B cell (primary cell): ENCODE data around the gene FBLN2. TPM values are rescaled to one million over a fixed set of nuclear protein-coding genes. Genes with fewer than 3 reads are reported as not detected.

ENCODE experiments used
- ATAC-seq: fragments of 200-7000 bp; cut with Tn5 transposase; one replicate; pipeline ENCODE4 v1.10.0; 2021; ENCODE audit warnings: low read depth, mild to moderate bottlenecking, moderate number of reproducible peaks, moderate library complexity
- CTCF ChIA-PET: fragments of 350-600 bp; sonication (Branson Sonifier 250); formaldehyde crosslinking; loops from one replicate; lab custom pipeline; 2021; ENCODE audit warnings: antibody characterized with exemption, inconsistent platforms; lab: Charles Lee
- POLR2A ChIA-PET: fragments of 350-600 bp; sonication (Branson Sonifier 250); formaldehyde crosslinking; loops from one replicate; lab custom pipeline; 2021; ENCODE audit warnings: antibody characterized with exemption; lab: Charles Lee
- DNase-seq: peaks from one replicate; pipeline ENCODE4 v3.0.0; 2013
- H2AFZ ChIP-seq: 2 replicates; pipeline ENCODE4 v1.6.1; 2012; ENCODE audit warnings: mild to moderate bottlenecking, low read depth, low read length; ENCODE audit not compliant: insufficient read depth, poor library complexity, severe bottlenecking
- H3K27ac ChIP-seq, 2 donors: 1 replicate in 1 of 2; 2 replicates in 1 of 2; pipeline ENCODE4 v1.5.1; 2012 to 2013; ENCODE audit warnings: low read length in 2 of 2, mild to moderate bottlenecking in 2 of 2, moderate library complexity in 1 of 2
- H3K27me3 ChIP-seq, 4 experiments: fragments of 200-600 bp in 1 of 4; sonication (generic) in 1 of 4; replicated peaks in 1 of 4; 1 replicate in 2 of 4; 2 replicates in 2 of 4; pipeline versions ENCODE4 v1.6.1 to v1.7.0; 2013 to 2016; ENCODE audit warnings: low read length in 3 of 4, mild to moderate bottlenecking in 2 of 4, mixed read lengths in 1 of 4, moderate library complexity in 1 of 4; ENCODE audit not compliant: insufficient read depth in 4 of 4, control insufficient read depth in 3 of 4; ENCODE audit errors: control extremely low read depth in 1 of 4
- H3K36me3 ChIP-seq, 2 experiments: replicated peaks in 1 of 2; 1 replicate in 1 of 2; 2 replicates in 1 of 2; pipeline versions ENCODE4 v1.6.1 to v1.7.1; 2013; ENCODE audit warnings: low read length in 1 of 2; ENCODE audit not compliant: insufficient read depth in 2 of 2, control insufficient read depth in 1 of 2; ENCODE audit errors: control extremely low read depth in 1 of 2, extremely low read depth in 1 of 2
- H3K4me1 ChIP-seq, 2 donors: fragments of 200-600 bp in 1 of 2; sonication (generic) in 1 of 2; 1 replicate in 1 of 2; 2 replicates in 1 of 2; pipeline versions ENCODE4 v1.5.1 to v1.6.1; 2013 to 2017; ENCODE audit warnings: low read length in 2 of 2; ENCODE audit not compliant: control insufficient read depth in 2 of 2, insufficient read depth in 2 of 2
- H3K4me2 ChIP-seq: replicated peaks from 2 replicates; pipeline ENCODE3; 2012; ENCODE audit warnings: mild to moderate bottlenecking, low read depth, low read length; ENCODE audit not compliant: poor library complexity, severe bottlenecking
- H3K4me3 ChIP-seq, 5 experiments: fragments of 200-600 bp in 1 of 5; sonication (generic) in 1 of 5; 1 replicate in 3 of 5; 2 replicates in 2 of 5; pipeline versions ENCODE4 v1.5.1 to v1.7.0; 2011 to 2016; ENCODE audit warnings: low read length in 4 of 5, mild to moderate bottlenecking in 4 of 5, low read depth in 2 of 5, control low read depth in 1 of 5, moderate library complexity in 1 of 5; ENCODE audit not compliant: insufficient read depth in 1 of 5; ENCODE audit errors: control extremely low read depth in 1 of 5, extremely low read depth in 1 of 5
- H3K79me2 ChIP-seq: fragments of 200-600 bp; sonication (generic); one replicate; pipeline ENCODE4 v1.6.0; 2016; ENCODE audit warnings: low read length; ENCODE audit not compliant: control insufficient read depth, insufficient read depth
- H3K9ac ChIP-seq: fragments of 200-600 bp; sonication (generic); 2 replicates; pipeline ENCODE4 v1.6.1; 2017; ENCODE audit warnings: mild to moderate bottlenecking, low read length, moderate library complexity
- H3K9me3 ChIP-seq, 3 donors: one replicate each; pipeline versions ENCODE4 v1.6.1 to v1.7.1; 2013; ENCODE audit warnings: low read length in 2 of 3; ENCODE audit not compliant: control insufficient read depth in 2 of 3, insufficient read depth in 1 of 3; ENCODE audit errors: control extremely low read depth in 1 of 3
- H4K20me1 ChIP-seq: 2 replicates; pipeline ENCODE4 v1.6.0; 2012; ENCODE audit warnings: mild to moderate bottlenecking, low read length; ENCODE audit not compliant: insufficient read depth, control insufficient read depth, poor library complexity, severe bottlenecking
- H3K27ac Mint-ChIP-seq: one replicate; pipeline ENCODE4 v1.8.0; 2021; ENCODE audit warnings: mixed read lengths
- H3K27me3 Mint-ChIP-seq: one replicate; pipeline ENCODE4 v1.8.0; 2021; ENCODE audit warnings: mixed read lengths
- H3K4me1 Mint-ChIP-seq: one replicate; pipeline ENCODE4 v1.8.0; 2021; ENCODE audit warnings: mixed read lengths
- H3K4me3 Mint-ChIP-seq: one replicate; pipeline ENCODE4 v1.8.0; 2021; ENCODE audit warnings: mixed read lengths
- H3K9me3 Mint-ChIP-seq: one replicate; pipeline ENCODE4 v1.8.0; 2022; ENCODE audit warnings: mixed read lengths; ENCODE audit not compliant: insufficient read depth
- EZH2 ChIP-seq: IDR thresholded peaks from 2 replicates; pipeline ENCODE4 v1.6.1; 2012; ENCODE audit warnings: borderline replicate concordance, low read depth, mild to moderate bottlenecking, moderate library complexity, low read length; ENCODE audit not compliant: insufficient read depth, poor library complexity, severe bottlenecking
- WGBS: methylation state at CpG from one replicate; pipeline ENCODE4 v1.1.5; 2013; ENCODE audit warnings: missing lambda C conversion rate; ENCODE audit not compliant: insufficient coverage; 5-methylcytosine and 5-hydroxymethylcytosine counted together
- intact Hi-C: fragments of 100-400 bp; cut with micrococcal nuclease; formaldehyde crosslinking; loops from one replicate; pipeline ENCODE4 v1.10.0; 2022
- polyA plus RNA-seq: library from polyadenylated mRNA; depleted of rRNA; stranded (reverse); fragments of >200 nt; gene quantifications from 2 replicates; pipeline ENCODE4 v1.2.3, GENCODE V29; 2012
- total RNA-seq, 2 donors: library from RNA; stranded (reverse); fragments of 120-200 nt in 1 of 2; gene quantifications; 1 replicate in 1 of 2; 2 replicates in 1 of 2; pipeline versions ENCODE4 v1.2.3 to v1.2.4, GENCODE V29; 2013 to 2022
- TF ChIP-seq, protein P1 (sequence below): fragments of 200-600 bp; IDR thresholded peaks from one replicate; pipeline ENCODE4 v1.8.0; 2022; ENCODE audit warnings: antibody characterized with exemption, mild to moderate bottlenecking

Gene FBLN2
- total and polyA plus RNA-seq, 2 donors (not counting 1 experiment from before 2014, with no cell fraction given): 3.6 to 8.2 TPM

DNA sequence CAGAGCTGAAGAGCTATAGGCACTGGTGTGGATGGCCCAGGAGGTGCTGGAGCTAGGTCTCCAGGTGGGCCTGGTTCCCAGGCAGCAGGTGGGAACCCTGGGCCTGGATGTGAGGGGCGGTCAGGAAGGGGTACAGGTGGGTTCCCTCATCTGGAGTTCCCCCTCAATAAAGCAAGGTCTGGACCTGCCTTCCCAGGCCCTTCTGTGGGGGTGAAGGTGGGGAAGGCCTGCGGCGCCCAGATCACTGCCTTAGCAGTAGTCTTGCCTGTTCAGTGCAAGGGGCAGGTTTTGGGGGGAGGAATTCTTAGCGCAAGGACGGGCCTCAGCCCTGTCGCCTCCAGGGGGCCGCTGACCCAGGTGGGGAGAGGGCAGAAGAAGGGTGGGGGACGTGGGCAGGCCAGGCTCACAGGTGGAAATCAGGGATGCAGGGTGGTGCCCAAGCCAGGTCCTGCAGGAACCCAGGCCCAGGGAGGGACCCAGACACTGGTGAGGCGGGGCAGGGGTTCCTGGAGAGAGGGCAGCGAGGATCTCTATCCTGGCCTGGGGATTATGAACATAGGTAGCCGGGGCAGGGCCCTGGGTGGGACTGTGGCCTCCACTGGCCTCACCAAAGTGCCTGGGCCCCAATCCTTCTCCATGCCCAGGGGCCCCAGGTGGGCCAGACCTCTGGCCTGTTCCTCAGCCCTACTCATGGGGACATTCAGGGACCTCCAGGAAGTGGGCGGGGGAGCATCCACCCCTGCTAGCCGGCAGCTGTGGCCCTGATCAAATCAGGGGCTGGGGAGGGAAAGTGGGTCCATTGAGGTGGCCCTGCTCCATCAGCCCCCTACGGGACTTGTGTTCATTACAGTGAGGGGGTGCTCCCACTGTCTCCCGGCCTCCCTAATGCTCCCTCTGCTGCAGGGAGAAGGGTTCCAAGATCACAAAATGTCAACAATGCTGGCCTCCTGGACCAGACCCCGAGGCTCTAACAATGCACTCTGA is 43.5 kb upstream of the FBLN2 start:
- Mint-ChIP-seq H3K4me1 (no peaks in the 10 kb centered on the region), H3K27me3 (peaks cover 3% of the 10 kb centered on the region), H3K4me3 (no peak overlapping the region), H3K27ac (no peak overlapping the region), H3K9me3 (no peaks in the 10 kb centered on the region)
- TF ChIP-seq, protein P1, sequence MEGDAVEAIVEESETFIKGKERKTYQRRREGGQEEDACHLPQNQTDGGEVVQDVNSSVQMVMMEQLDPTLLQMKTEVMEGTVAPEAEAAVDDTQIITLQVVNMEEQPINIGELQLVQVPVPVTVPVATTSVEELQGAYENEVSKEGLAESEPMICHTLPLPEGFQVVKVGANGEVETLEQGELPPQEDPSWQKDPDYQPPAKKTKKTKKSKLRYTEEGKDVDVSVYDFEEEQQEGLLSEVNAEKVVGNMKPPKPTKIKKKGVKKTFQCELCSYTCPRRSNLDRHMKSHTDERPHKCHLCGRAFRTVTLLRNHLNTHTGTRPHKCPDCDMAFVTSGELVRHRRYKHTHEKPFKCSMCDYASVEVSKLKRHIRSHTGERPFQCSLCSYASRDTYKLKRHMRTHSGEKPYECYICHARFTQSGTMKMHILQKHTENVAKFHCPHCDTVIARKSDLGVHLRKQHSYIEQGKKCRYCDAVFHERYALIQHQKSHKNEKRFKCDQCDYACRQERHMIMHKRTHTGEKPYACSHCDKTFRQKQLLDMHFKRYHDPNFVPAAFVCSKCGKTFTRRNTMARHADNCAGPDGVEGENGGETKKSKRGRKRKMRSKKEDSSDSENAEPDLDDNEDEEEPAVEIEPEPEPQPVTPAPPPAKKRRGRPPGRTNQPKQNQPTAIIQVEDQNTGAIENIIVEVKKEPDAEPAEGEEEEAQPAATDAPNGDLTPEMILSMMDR: no peak
- TF ChIP-seq EZH2: no peak
- Histone ChIP-seq H3K4me1 (no peaks in the 10 kb centered on the region), H3K36me3 (no peaks in the 10 kb centered on the region), H4K20me1 (no peaks in the 10 kb centered on the region), H3K27ac (no peak overlapping the region), H3K79me2 (no peaks in the 10 kb centered on the region), H3K4me2 (no peak overlapping the region), H2AFZ (no peak overlapping the region), H3K4me3 (no peak overlapping the region), H3K27me3 (no peaks in the 10 kb centered on the region), H3K9ac (no peak overlapping the region), H3K9me3 (no peaks in the 10 kb centered on the region)
- intact Hi-C loops: no loop called here
- POLR2A ChIA-PET: interaction anchor here (0.6 kb wide), 1 partner anchor 549 kb away, joined by 6 read pairs; no protein-coding TSS in a partner anchor
- CTCF ChIA-PET: no interaction called here
- DNase-seq: no peak
- ATAC-seq: no peak
- 89% methylated on average over 16 of the region's 16 CpGs for WGBS

- Histone ChIP-seq H3K9me3 (no peaks in the 10 kb centered on the region), H4K20me1 (no peaks in the 10 kb centered on the region), H3K79me2 (no peaks in the 10 kb centered on the region), H3K4me3 (no peak overlapping the region), H3K4me2 (no peak overlapping the region), H2AFZ (no peak overlapping the region), H3K36me3 (no peaks in the 10 kb centered on the region), H3K27me3 (no peaks in the 10 kb centered on the region), H3K27ac (no peak overlapping the region), H3K4me1 (no peaks in the 10 kb centered on the region), H3K9ac (no peak overlapping the region)
- Mint-ChIP-seq H3K27ac (no peak overlapping the region), H3K27me3 (no peaks in the 10 kb centered on the region), H3K4me1 (no peaks in the 10 kb centered on the region), H3K4me3 (no peak overlapping the region), H3K9me3 (no peaks in the 10 kb centered on the region)
- intact Hi-C loops: no loop called here
- ChIA-PET POLR2A (interaction anchor here (0.6 kb wide), 1 partner anchor 550 kb away, joined by 6 read pairs; no protein-coding TSS in a partner anchor), CTCF (no interaction called here)
- DNase-seq: no peak
- TF ChIP-seq EZH2: no peak
- TF ChIP-seq, protein P1: no peak
- ATAC-seq: no peak
- 86% methylated on average over 1 of the region's 1 CpG for WGBS
Measured at GRCh38 chr3:13506239-13506638, 42.7 kb upstream of the FBLN2 start.
